GM21786 (cell line): Measurements from ENCODE around the gene CNTRL.

Experiments
- ATAC-seq: cut with Tn5 transposase; IDR thresholded peaks from one replicate; pipeline ENCODE4 v1.9.1; 2021; ENCODE audit not compliant: unreplicated experiment

CNTRL gene

GRCh38 chr9:121199921-121200320 lies 125.2 kb downstream of the CNTRL start:
- ATAC-seq: no peak

- no peak for ATAC-seq
Measured at GRCh38 chr9:121200356-121200755, 125.6 kb downstream of the CNTRL start.

DNA sequence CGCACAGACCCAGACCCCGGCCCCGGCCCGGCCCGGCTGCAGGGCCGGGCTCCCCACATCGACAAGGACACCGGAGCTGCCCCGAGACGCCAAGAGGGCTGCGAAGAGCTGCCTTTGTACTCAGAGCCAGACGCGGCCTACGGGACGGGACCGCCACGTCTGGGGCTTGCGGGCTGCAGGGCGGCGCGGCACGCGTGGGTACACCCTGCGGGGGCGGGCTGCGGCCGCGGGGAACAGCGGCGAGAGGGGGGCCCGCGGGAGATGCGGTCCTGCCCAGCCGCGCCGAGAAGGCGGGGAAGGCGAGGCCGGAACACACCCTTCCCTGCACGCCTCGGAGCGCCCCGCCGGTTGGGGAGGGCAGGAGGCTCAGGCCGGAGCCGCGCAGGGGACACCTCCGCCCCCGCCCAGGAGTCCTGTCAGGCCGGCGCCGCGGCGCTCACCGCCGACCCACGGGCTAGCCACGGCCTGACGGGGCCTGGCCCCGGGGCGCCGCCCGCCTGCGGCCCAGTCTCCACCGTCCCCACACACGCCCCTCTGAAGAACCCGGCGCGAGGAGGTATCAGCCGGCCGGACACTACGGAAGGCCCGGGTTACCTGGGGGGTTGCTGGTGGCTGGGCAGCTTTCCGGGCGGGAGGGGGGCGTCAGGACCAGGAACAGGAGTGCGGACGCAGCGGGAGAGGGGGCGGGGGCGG lies 126.4 kb downstream of the CNTRL start:
- ATAC-seq: peak; percentile 10

- peak; percentile 83 for ATAC-seq
Measured at GRCh38 chr9:121201738-121202533, 127.2 kb downstream of the CNTRL start, which contains the start of gene RAB14. Gene RAB14 (minus strand): TSS chr9:121201869. CDS start chr9:121193412, 8,457 bp downstream.

DNA sequence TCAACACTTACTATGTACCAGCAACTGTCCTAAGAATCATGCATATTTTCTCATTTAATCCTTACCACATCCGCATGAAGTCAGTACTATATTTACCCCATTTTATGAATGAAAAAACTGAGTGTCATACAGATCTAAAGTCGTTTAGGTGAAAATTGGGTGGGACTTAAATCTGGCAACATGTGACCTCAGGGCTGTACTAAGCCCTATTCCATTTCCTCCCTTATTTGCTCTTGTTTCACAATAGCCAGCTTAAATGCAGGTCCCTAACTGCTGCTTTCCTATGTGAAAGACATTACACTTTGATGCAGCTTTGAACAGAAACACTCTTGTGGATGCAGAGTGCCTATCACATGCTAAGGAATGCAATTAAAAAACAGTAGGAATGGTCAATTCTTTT lies 129.4 kb downstream of the CNTRL start:
- ATAC-seq: no peak

- ATAC-seq: no peak
Measured at GRCh38 chr9:121204611-121205010, 129.9 kb downstream of the CNTRL start.

DNA sequence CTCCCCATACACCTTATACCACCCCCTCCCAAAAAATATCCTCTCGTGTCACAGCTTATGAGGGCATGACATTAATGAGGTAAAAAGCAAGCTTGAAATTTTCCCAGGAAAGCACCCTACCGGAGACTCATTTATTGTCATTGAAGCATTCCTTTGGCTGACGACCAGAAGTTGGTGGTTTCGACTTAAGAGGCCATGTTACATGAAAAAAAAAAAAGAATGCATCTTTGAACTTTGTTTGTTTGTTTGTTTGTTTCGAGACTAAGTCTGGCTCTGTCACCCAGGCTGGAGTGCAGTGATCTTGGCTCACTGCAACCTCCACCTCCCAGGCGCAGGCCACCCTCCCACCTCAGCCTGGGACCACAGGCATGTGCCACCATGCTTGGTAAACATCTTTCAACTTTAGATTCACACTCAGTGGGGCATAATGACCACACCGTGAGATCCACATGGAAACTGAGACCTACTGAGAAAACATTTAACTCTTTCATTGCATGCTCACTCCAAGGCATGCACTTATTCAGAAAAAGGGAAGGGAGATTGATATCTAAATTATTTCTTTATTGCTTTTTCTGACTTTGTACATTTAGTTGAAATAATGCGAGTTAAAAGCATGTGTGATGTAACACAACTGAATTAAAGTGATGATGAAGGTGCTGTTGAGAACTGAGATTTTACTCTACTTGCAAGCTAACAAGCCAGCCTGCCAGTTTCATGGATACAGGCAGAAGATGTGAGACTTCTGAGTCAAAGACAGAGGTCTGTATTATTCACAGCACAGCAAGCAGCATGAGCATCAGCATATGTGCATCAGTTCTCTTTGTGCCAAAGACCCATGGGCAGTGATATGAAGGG lies 132.0 kb downstream of the CNTRL start:
- ATAC-seq: peak; percentile 27

- peak; percentile 87 for ATAC-seq
Measured at GRCh38 chr9:121207371-121207940, 132.7 kb downstream of the CNTRL start.

DNA sequence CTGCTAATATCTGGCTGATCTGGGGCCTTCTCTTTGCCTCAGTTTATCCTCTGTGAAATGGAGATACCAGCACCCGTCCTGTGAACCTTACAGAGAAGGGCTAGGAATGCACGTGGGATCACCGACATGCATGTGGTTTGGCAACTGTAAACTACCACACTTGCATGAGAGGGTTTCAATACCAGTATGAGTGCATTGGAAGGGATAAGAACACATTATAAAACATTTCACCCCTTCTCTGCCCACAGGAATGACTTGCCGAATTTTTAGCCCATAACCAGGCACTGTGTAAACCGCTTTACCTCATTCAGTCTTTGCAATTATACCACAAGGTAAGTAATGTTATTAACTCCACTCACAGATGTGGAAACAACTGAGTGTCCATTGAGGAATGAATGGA lies 135.8 kb downstream of the CNTRL start:
- no peak for ATAC-seq

DNA sequence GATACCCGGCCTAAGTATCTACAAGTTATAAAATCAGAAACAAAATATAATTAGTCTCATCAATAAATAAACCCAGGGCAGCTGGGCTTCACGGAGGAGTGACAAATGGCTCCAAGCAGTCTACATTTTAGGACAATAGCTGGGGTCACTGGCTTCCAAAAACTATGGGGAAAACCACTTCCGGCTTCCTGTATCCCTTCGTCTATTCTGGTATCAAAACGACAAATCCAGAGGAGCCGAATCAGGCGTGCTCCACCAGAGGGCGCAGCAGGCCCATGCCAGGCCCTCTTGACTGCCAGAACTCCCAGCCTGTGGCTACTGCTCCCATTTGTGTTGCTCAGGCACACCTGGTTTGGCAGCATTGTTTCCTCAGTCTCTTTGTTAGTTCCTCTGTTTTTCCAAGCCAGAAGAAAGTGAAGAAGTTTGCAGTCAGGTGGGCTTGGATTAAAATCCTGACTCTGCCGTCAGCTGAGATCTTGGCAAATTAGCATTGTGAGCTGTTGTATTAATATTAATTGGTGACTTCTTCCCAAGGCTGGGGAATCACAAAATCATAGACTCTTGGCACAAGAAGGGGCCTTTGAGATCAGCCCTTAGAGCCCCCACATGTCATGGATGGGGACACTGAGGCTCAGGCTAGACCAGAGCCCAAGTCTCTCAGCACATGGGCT lies 138.5 kb downstream of the CNTRL start:
- ATAC-seq: no peak

DNA sequence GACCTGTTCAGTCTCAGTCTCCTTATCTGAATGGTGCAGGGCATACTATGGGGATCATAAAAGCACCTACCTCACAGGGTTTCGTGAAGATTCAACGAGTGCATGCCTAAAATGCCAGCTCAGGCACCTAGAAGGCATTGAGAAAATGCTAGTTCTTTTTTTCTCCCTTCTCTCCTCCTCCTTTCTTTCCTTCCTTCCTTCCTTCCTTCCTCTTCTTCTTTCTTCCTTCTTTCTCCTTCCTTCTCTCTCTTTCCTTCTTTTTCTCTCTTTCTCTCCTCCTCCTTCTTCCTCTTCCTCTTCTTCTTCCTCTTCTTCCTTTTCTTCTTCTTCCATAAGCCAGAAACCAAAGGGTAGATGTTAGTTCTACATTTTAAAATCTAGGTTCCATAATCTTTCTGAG lies 139.2 kb downstream of the CNTRL start:
- no peak for ATAC-seq

DNA sequence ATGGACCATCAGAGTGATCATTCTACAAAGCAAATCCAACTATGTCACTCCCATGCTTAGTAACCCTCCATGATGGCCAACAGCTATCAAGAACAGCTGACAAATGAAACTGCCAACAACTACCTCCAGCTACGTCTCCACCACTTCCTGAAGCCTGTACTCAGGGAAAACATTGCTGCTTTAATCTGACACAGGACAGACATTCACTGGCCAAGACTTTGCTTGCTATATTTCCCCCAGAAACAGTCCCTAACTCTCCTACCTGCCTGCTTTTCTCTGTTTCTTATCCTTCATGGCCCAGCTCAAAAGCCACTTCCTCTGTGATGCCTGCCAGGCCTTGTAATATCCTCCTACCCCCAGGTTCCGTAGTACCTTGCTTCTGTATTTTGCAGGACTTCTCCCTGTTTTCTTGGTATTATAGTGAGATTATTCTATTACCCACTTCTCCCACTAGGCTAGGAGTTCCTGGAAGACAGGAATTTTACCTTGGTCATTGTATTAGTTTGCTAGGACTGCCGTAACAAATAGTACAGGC lies 141.6 kb downstream of the CNTRL start:
- ATAC-seq: no peak

- ATAC-seq: peak; percentile 78
Measured at GRCh38 chr9:121217609-121218292, 143.0 kb downstream of the CNTRL start.

GRCh38 chr9:121218357-121219027 lies 143.7 kb downstream of the CNTRL start:
- no peak for ATAC-seq

DNA sequence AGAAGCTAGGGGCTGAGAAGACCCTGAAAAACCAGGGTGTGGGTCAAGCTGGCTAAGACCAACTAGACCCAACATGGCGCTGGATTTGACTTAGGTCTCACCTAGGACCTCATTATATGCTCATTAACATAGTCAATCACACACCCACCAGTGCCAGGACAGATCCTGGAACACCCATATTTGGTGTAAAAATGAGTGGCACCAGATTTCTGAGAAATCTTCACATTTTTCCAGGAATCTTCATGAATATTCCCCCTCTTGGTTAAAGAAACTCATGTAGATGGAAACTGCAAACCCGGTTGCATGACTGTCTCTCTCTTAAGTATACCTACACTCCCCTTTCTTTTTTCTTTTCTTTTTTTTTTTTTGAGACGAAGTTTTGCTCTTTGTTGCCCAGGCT lies 144.8 kb downstream of the CNTRL start:
- ATAC-seq: no peak

DNA sequence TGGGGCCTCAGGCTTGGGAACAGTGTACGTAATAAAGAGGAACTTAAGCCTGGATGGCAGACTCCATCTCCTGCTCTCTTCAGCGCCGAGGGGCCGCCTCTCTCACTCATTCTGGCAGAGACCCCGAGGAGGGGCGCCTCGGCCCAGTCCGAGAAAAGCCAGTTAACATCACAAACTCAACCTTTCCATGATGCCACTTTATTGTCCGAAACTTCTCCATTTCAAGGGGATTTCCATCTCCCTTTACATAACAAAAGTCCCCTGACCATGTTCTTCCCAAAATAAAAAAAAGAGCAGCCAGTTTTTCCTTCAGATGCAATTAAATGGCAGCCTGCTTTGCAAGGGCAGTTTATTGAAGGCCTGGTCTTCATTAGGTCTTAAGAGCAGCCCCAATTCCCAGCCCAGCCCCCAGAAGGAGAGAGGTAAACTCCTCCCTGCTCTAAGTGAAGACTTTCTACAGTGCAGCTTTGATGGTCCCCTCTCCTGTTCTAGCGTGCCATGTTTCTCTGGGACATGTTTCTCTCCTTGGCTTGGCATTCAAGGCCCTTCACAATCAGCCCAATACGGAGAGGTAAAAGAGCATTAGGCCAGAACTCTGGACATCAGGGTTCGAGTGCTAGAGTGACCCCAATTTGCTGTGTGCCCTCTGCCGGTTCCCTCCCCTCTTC lies 146.4 kb downstream of the CNTRL start:
- ATAC-seq: no peak

GRCh38 chr9:121221664-121222055 lies 146.9 kb downstream of the CNTRL start:
- ATAC-seq: no peak

DNA sequence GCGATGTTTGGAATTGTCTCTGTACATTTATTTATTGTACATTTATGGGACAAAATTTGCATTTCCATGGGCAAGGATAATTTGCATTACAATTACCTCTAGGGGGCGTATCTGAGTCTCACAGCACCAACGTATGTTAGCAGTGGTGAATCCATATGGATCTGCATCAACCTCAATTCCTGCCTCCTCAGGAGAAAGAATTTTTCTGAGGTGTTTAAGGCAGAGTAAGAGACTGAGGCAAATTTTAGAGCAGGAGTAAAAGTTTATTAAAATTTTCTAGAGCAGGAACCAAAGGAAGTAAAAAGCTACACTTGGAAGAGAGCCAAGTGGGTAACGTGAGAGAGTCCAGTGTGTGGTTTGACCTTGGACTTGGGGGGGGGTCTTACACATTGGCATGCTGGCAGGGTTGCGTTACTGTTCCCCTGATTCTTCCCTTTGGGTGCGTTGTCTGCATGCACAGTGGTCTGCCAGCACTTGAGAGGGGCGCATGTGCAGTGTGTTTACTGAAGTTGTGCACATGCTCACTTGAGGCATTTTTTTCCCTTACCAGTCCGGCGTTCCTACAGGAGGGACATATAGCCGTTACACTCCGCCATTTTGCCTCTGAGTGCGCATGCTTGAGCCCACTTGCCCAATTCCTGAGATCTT lies 147.9 kb downstream of the CNTRL start:
- no peak for ATAC-seq
